GM12891 (cell line): ENCODE results near the gene CDH3.

Experiments
- PAX5 ChIP-seq: IDR thresholded peaks from 2 replicates; pipeline ENCODE4 v1.6.1; 2011; ENCODE audit warnings: low read length, moderate library complexity, mild to moderate bottlenecking; ENCODE audit not compliant: insufficient read depth, severe bottlenecking
- POLR2A ChIP-seq: IDR thresholded peaks from 2 replicates; pipeline ENCODE4 v1.6.1; 2011; ENCODE audit warnings: low read depth, low read length, control low read depth
- POLR2AphosphoS5 ChIP-seq: IDR thresholded peaks from 2 replicates; pipeline ENCODE4 v1.6.1; 2011; ENCODE audit warnings: low read depth, low read length, control low read depth
- POU2F2 ChIP-seq: IDR thresholded peaks from 2 replicates; pipeline ENCODE4 v1.6.1; 2011; ENCODE audit warnings: low read depth, mild to moderate bottlenecking, control low read depth, low read length, moderate library complexity
- SPI1 ChIP-seq: IDR thresholded peaks from 2 replicates; pipeline ENCODE4 v1.6.1; 2011; ENCODE audit warnings: low read depth, low read length, control low read depth
- TAF1 ChIP-seq: IDR thresholded peaks from 2 replicates; pipeline ENCODE4 v1.6.1; 2011; ENCODE audit warnings: low read depth, low read length, control low read depth

- TF ChIP-seq POLR2A (no peak), POLR2AphosphoS5 (no peak), TAF1 (no peak), POU2F2 (no peak), PAX5 (no peak), SPI1 (no peak)
Measured at GRCh38 chr16:68655806-68656205, 10.7 kb downstream of the CDH3 start.
